ENCODE measurements around the gene MYO1D. TPM values are rescaled to one million over a fixed set of nuclear protein-coding genes. Genes with fewer than 3 reads are reported as not detected.

Gene MYO1D
- total RNA-seq, 1 donor from 2014 or later = 27.7 TPM

DNA sequence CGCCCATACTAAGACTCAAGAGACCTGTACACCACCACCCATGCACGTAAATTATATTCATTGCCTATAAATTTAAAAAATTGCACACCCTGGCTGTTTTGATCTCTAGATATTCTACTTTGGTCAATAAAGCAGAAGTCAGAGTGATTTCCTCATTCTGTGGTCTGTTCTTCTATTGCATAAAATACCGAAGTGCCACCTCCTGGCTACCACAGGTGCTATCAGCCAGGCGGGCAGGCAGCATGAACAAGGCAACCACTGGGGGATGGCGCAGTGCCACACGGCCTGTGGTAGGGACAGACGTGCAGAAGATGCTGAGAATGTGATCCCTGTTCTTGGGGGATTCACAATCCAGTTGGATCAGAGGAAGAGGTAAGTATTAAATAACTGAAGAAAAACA is 267.8 kb downstream of the MYO1D start:
- ChIA-PET POLR2A (interaction anchor here (1.0 to 1.3 kb wide), 2 partner anchors 85 to 86 kb away, joined by 5 to 9 read pairs; no protein-coding TSS in a partner anchor), CTCF (interaction anchor here (0.9 to 3.8 kb wide), 5 partner anchors 82 to 146 kb away, joined by 3 to 36 read pairs (median 6); partner anchors contain the start of gene CDK5R1)
- Mint-ChIP-seq H3K9me3 (no peaks in the 10 kb centered on the region), H3K27ac (no peak overlapping the region), H3K36me3 (ENCODE audit: low read depth) (no peaks in the 10 kb centered on the region), H3K27me3 (no peaks in the 10 kb centered on the region), H3K4me3 (no peak overlapping the region), H3K4me1 (peaks cover 8% of the 10 kb centered on the region)
- ATAC-seq (ENCODE audit: low read depth) (peak; percentile 100), DNase-seq (peak; percentile 52)
- TF ChIP-seq, protein P1, sequence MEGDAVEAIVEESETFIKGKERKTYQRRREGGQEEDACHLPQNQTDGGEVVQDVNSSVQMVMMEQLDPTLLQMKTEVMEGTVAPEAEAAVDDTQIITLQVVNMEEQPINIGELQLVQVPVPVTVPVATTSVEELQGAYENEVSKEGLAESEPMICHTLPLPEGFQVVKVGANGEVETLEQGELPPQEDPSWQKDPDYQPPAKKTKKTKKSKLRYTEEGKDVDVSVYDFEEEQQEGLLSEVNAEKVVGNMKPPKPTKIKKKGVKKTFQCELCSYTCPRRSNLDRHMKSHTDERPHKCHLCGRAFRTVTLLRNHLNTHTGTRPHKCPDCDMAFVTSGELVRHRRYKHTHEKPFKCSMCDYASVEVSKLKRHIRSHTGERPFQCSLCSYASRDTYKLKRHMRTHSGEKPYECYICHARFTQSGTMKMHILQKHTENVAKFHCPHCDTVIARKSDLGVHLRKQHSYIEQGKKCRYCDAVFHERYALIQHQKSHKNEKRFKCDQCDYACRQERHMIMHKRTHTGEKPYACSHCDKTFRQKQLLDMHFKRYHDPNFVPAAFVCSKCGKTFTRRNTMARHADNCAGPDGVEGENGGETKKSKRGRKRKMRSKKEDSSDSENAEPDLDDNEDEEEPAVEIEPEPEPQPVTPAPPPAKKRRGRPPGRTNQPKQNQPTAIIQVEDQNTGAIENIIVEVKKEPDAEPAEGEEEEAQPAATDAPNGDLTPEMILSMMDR (IDR thresholded peaks at IDR 0.05) = no peak
- intact Hi-C loops (cut with micrococcal nuclease) = loop anchor here (1.0 to 5.0 kb wide), 6 partner anchors 52 to 356 kb away; no protein-coding TSS in a partner anchor

DNA sequence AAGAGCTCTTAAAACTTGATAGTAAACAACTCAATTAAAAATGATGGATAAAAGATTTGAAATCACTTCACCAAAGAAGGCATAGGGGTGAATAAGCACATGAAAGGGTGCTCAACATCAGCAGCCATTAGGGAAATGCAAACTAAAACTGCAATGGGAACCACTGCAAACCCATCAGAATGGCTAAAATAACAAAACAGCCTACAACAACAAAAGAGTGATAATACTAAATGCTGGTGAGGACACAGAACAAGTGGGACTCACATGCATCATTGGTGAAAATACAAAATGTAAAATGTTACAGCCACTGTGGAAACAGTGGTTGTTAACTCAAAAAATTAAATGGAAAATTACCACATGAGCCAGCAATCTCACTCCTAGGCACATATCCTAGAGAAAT is 268.7 kb downstream of the MYO1D start:
- TF ChIP-seq, protein P1 (IDR thresholded peaks at IDR 0.05) = no peak
- CTCF ChIA-PET = interaction anchor here (0.8 to 3.8 kb wide), 8 partner anchors 81 to 147 kb away, joined by 3 to 36 read pairs (median 4); partner anchors contain the start of gene CDK5R1
- Mint-ChIP-seq H3K27me3 (no peaks in the 10 kb centered on the region), H3K4me3 (no peak overlapping the region), H3K36me3 (ENCODE audit: low read depth) (no peaks in the 10 kb centered on the region), H3K9me3 (no peaks in the 10 kb centered on the region), H3K27ac (no peak overlapping the region), H3K4me1 (peaks cover 8% of the 10 kb centered on the region)
- intact Hi-C loops (cut with micrococcal nuclease) = loop anchor here (5.0 kb wide), 1 partner anchor 51 kb away; no protein-coding TSS in a partner anchor
- DNase-seq (no peak), ATAC-seq (ENCODE audit: low read depth) (no peak)
- POLR2A ChIA-PET = interaction anchor here (0.6 to 1.3 kb wide), 4 partner anchors 47 to 257 kb away, joined by 3 to 9 read pairs (median 6); no protein-coding TSS in a partner anchor

DNA sequence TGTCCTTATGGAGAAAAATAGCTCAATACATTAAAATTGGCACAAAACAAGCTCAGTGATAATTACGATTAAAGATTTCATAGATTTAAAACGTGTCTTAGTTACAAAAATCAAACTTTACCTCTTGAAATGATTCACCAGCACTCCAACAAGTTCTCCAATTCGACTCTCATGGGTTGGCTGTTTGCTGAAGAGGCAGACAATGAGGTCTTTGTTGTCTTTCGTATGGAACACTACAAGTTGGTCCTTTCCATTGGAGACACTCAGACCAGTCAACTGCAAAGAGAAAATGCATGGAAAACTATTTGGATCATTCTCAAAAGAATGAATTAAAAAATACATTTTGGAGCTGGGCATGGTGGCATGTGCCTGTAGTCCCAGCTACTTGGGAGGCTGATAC is 272.0 kb downstream of the MYO1D start:
- Mint-ChIP-seq H3K4me1 (peaks cover 8% of the 10 kb centered on the region), H3K4me3 (no peak overlapping the region), H3K27ac (no peak overlapping the region), H3K36me3 (ENCODE audit: low read depth) (peaks cover 2% of the 10 kb centered on the region), H3K9me3 (no peaks in the 10 kb centered on the region), H3K27me3 (no peaks in the 10 kb centered on the region)
- ATAC-seq (ENCODE audit: low read depth) (no peak), DNase-seq (no peak)
- TF ChIP-seq, protein P1 (IDR thresholded peaks at IDR 0.05) = no peak
- ChIA-PET CTCF (interaction anchor here (1.2 kb wide), 1 partner anchor 121 kb away, joined by 5 read pairs; no protein-coding TSS in a partner anchor), POLR2A (no interaction called here)
- intact Hi-C loops (cut with micrococcal nuclease) = loop anchor here (5.0 kb wide), 2 partner anchors 38 to 48 kb away; no protein-coding TSS in a partner anchor

DNA sequence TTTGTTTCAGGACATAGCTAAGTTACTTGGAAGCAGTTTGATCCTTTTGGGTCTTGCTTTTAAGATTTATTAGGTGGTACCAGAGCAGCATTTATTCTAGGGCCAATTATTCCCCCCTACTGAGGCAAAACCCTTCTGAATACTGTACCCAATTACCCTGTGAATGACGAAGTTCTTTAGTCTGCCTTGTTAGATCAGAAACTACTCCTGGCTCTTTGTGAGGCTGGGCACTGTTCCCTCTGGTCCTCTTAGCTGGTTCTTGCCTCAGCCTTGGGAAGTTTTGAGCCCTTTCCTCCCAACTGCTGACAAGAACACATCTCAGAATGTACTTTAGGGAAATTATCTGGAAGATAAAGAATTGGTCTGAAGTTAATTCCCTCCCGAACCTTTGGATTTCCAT is 274.5 kb downstream of the MYO1D start:
- ChIA-PET CTCF (interaction anchor here (1.8 kb wide), 1 partner anchor 119 kb away, joined by 8 read pairs; no protein-coding TSS in a partner anchor), POLR2A (no interaction called here)
- ATAC-seq (ENCODE audit: low read depth) (no peak), DNase-seq (no peak)
- Mint-ChIP-seq H3K9me3 (no peaks in the 10 kb centered on the region), H3K36me3 (ENCODE audit: low read depth) (peaks cover 2% of the 10 kb centered on the region), H3K27me3 (no peaks in the 10 kb centered on the region), H3K4me1 (no peaks in the 10 kb centered on the region), H3K4me3 (no peak overlapping the region), H3K27ac (no peak overlapping the region)
- intact Hi-C loops (cut with micrococcal nuclease) = loop anchor here (5.0 kb wide), 1 partner anchor 35 kb away; no protein-coding TSS in a partner anchor
- TF ChIP-seq, protein P1 (IDR thresholded peaks at IDR 0.05) = no peak

DNA sequence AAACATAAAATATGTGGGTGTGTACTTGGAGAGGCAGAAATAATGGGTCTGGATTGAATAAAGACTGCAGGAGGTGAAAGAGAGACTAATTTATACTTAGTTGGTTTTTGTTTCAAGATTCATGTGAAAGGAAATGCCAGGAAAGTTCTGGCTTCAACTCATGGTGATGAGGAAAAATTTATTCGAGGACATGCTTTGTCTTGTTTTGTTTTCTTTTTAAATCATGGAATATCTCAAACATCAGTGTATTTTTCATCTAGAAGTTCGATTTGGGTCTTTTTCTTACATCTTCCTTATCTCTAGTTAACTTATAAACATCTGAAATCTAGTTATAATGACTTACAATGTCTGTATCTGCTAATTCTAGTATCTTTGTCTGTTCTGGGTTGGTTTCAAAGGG is 275.1 kb downstream of the MYO1D start:
- H3K27me3 Mint-ChIP-seq = no peaks in the 10 kb centered on the region
- no peak overlapping the region for H3K4me3 Mint-ChIP-seq
- ChIA-PET POLR2A (no interaction called here), CTCF (interaction anchor here (1.8 kb wide), 1 partner anchor 118 kb away, joined by 8 read pairs; no protein-coding TSS in a partner anchor)
- no peak overlapping the region for H3K27ac Mint-ChIP-seq
- DNase-seq = no peak
- no peak for ATAC-seq (ENCODE audit: low read depth)
- H3K36me3 Mint-ChIP-seq (ENCODE audit: low read depth) = peaks cover 2% of the 10 kb centered on the region
- intact Hi-C loops (cut with micrococcal nuclease) = loop anchor here (5.0 kb wide), 1 partner anchor 35 kb away; no protein-coding TSS in a partner anchor
- H3K9me3 Mint-ChIP-seq = no peaks in the 10 kb centered on the region
- H3K4me1 Mint-ChIP-seq = no peaks in the 10 kb centered on the region
- TF ChIP-seq, protein P1 (IDR thresholded peaks at IDR 0.05) = no peak

Measured in activated B cell treated with CpG ODN at 0.5 μM for 24 hours (primary cell).